H1 (cell line): ENCODE measurements around the gene RAMP1. TPM values are rescaled to one million over a fixed set of nuclear protein-coding genes. Genes with fewer than 3 reads are reported as not detected.

Source experiments
- CTCF ChIA-PET: fragments of 300-600 bp; sonication (Branson Sonifier 250); formaldehyde crosslinking; loops from one replicate; lab custom pipeline; 2021; ENCODE audit not compliant: partially characterized antibody; lab: Charles Lee
- POLR2A ChIA-PET: fragments of 300-600 bp; sonication (Branson Sonifier 250); formaldehyde crosslinking; loops from one replicate; lab custom pipeline; 2021; ENCODE audit warnings: inconsistent platforms; ENCODE audit not compliant: partially characterized antibody; lab: Charles Lee
- DNase-seq, 2 experiments: peaks; one replicate each; pipeline versions ENCODE4 v3.0.0 to v3.0.0-alpha.2; 2010 to 2022; ENCODE audit warnings: low spot score in 2 of 2, low read depth in 1 of 2, mixed read lengths in 1 of 2
- FAIRE-seq: peaks from 2 replicates; lab custom pipeline; 2011; peaks lifted over from hg19 to GRCh38; lab: Jason Lieb, UNC
- H2AFZ ChIP-seq: 2 replicates; pipeline ENCODE4 v1.8.1; 2012; ENCODE audit warnings: low read length, inconsistent platforms
- H2AK5ac ChIP-seq: 2 replicates; pipeline ENCODE4 v1.6.1; 2013; ENCODE audit warnings: low read depth, low read length
- H2BK120ac ChIP-seq: replicated peaks from 2 replicates; pipeline ENCODE3; 2013; ENCODE audit warnings: low read depth, low read length, inconsistent platforms
- H2BK12ac ChIP-seq: 2 replicates; pipeline ENCODE4 v1.6.1; 2013; ENCODE audit warnings: low read depth, low read length
- H2BK15ac ChIP-seq: 2 replicates; pipeline ENCODE4 v1.6.1; 2013; ENCODE audit warnings: low read length
- H2BK20ac ChIP-seq: 2 replicates; pipeline ENCODE4 v1.6.1; 2013; ENCODE audit warnings: low read length
- H2BK5ac ChIP-seq: 2 replicates; pipeline ENCODE4 v1.6.1; 2013; ENCODE audit warnings: low read depth, low read length
- H3K14ac ChIP-seq: 2 replicates; pipeline ENCODE4 v1.6.1; 2013; ENCODE audit warnings: inconsistent platforms; ENCODE audit not compliant: insufficient read length
- H3K18ac ChIP-seq: 2 replicates; pipeline ENCODE4 v1.6.1; 2013; ENCODE audit warnings: low read length; ENCODE audit errors: extremely low read depth
- H3K23ac ChIP-seq: 2 replicates; pipeline ENCODE4 v1.6.1; 2013; ENCODE audit warnings: inconsistent platforms; ENCODE audit not compliant: insufficient read length
- H3K23me2 ChIP-seq: 2 replicates; pipeline ENCODE4 v1.6.1; 2013; ENCODE audit warnings: low read depth, low read length
- H3K27ac ChIP-seq: 2 replicates; pipeline ENCODE4 v1.6.1; 2011; ENCODE audit warnings: low read depth, low read length, inconsistent platforms
- H3K27me3 ChIP-seq, 4 experiments: replicated peaks in 1 of 4; 1 replicate in 1 of 4; 2 replicates in 3 of 4; pipeline versions ENCODE4 v1.6.1 to v1.8.1; 2011 to 2013; ENCODE audit warnings: low read length in 3 of 4, mild to moderate bottlenecking in 3 of 4, inconsistent platforms in 2 of 4, mixed read lengths in 2 of 4, moderate library complexity in 1 of 4; ENCODE audit not compliant: control insufficient read depth in 3 of 4, insufficient read depth in 3 of 4; ENCODE audit errors: extremely low read depth in 1 of 4
- H3K36me3 ChIP-seq, 4 experiments: 2 replicates each; pipeline versions ENCODE4 v1.6.1 to v1.8.1; 2011 to 2013; ENCODE audit warnings: mild to moderate bottlenecking in 4 of 4, low read length in 3 of 4, moderate library complexity in 2 of 4, control low read depth in 1 of 4, inconsistent platforms in 1 of 4; ENCODE audit not compliant: insufficient read depth in 4 of 4, control insufficient read depth in 2 of 4
- H3K4ac ChIP-seq: replicated peaks from 2 replicates; pipeline ENCODE3; 2013; ENCODE audit warnings: low read length, low read depth, mixed read lengths, inconsistent platforms; ENCODE audit not compliant: insufficient read length
- H3K4me1 ChIP-seq, 4 experiments: replicated peaks in 1 of 4; 1 replicate in 1 of 4; 2 replicates in 3 of 4; pipeline versions ENCODE4 v1.6.1 to v1.8.1; 2011 to 2013; ENCODE audit warnings: low read length in 3 of 4, inconsistent platforms in 2 of 4, mixed read lengths in 1 of 4; ENCODE audit not compliant: insufficient read depth in 4 of 4, control insufficient read depth in 3 of 4
- H3K4me2 ChIP-seq, 2 experiments: 2 replicates each; pipeline versions ENCODE4 v1.6.1 to v1.8.1; 2011 to 2013; ENCODE audit warnings: low read depth in 2 of 2, low read length in 2 of 2, control low read depth in 1 of 2, inconsistent platforms in 1 of 2, mild to moderate bottlenecking in 1 of 2; ENCODE audit not compliant: insufficient read depth in 1 of 2
- H3K4me3 ChIP-seq, 4 experiments: fragments of 200-600, 300-600 bp in 1 of 4; sonication (generic), shearing (Covaris generic), sonication (Bioruptor Twin) in 1 of 4; 2 replicates each; pipeline versions ENCODE4 v1.5.1 to v1.8.1; 2011 to 2016; ENCODE audit warnings: low read length in 4 of 4, low read depth in 3 of 4, control low read depth in 2 of 4, inconsistent platforms in 2 of 4, mild to moderate bottlenecking in 2 of 4, mixed read lengths in 1 of 4, moderate library complexity in 1 of 4; ENCODE audit not compliant: insufficient read depth in 2 of 4; ENCODE audit errors: extremely low read depth in 1 of 4
- H3K56ac ChIP-seq: replicated peaks from 2 replicates; pipeline ENCODE3; 2013; ENCODE audit warnings: low read depth, mild to moderate bottlenecking, mixed read lengths, low read length, inconsistent platforms; ENCODE audit not compliant: insufficient read length
- H3K79me1 ChIP-seq: 2 replicates; pipeline ENCODE4 v1.6.1; 2013; ENCODE audit warnings: low read depth, low read length, control low read depth
- H3K79me2 ChIP-seq, 2 experiments: 2 replicates each; pipeline versions ENCODE4 v1.6.1 to v1.8.1; 2012 to 2013; ENCODE audit warnings: low read length in 2 of 2, mild to moderate bottlenecking in 2 of 2, inconsistent platforms in 1 of 2; ENCODE audit not compliant: insufficient read depth in 2 of 2, control insufficient read depth in 1 of 2
- H3K9ac ChIP-seq, 4 experiments: replicated peaks in 1 of 4; 1 replicate in 1 of 4; 2 replicates in 3 of 4; pipeline versions ENCODE4 v1.6.1 to v1.8.1; 2011 to 2013; ENCODE audit warnings: low read depth in 3 of 4, low read length in 3 of 4, control low read depth in 2 of 4, mild to moderate bottlenecking in 2 of 4, moderate library complexity in 2 of 4, inconsistent platforms in 1 of 4; ENCODE audit errors: extremely low read depth in 1 of 4
- H3K9me3 ChIP-seq, 2 experiments: 2 replicates each; pipeline versions ENCODE4 v1.6.1 to v1.8.1; 2012 to 2013; ENCODE audit warnings: mild to moderate bottlenecking in 2 of 2, moderate library complexity in 2 of 2, control low read depth in 1 of 2, inconsistent platforms in 1 of 2, low read depth in 1 of 2, low read length in 1 of 2, mixed read lengths in 1 of 2; ENCODE audit not compliant: insufficient read depth in 2 of 2
- H4K20me1 ChIP-seq, 2 experiments: replicated peaks in 1 of 2; 2 replicates each; pipeline versions ENCODE3 to v1.8.1; 2011 to 2013; ENCODE audit warnings: inconsistent platforms in 2 of 2, low read length in 2 of 2, mild to moderate bottlenecking in 1 of 2; ENCODE audit not compliant: insufficient read depth in 2 of 2, control insufficient read depth in 1 of 2
- H4K5ac ChIP-seq: 2 replicates; pipeline ENCODE4 v1.6.1; 2013; ENCODE audit warnings: low read length, low read depth, mixed read lengths, inconsistent platforms; ENCODE audit not compliant: insufficient read length
- H4K8ac ChIP-seq: 2 replicates; pipeline ENCODE4 v1.8.0; 2013; ENCODE audit warnings: mild to moderate bottlenecking, moderate library complexity, low read length, inconsistent platforms; ENCODE audit not compliant: insufficient read depth; ENCODE audit errors: extremely low read depth
- H4K91ac ChIP-seq: replicated peaks from 2 replicates; pipeline ENCODE3; 2013; ENCODE audit warnings: low read length, mixed read lengths, inconsistent platforms; ENCODE audit not compliant: insufficient read length
- RBBP5 ChIP-seq: IDR thresholded peaks from 2 replicates; pipeline ENCODE4 v1.7.1; 2012; ENCODE audit warnings: low read depth, mild to moderate bottlenecking, inconsistent platforms, low read length, moderate library complexity, borderline replicate concordance
- WGBS, 2 experiments: shearing (Covaris generic) in 1 of 2; methylation state at CpG; one replicate each; pipeline versions ENCODE4 v1.1.6 to v1.1.7; 2013 to 2015; ENCODE audit warnings: low lambda C conversion rate in 2 of 2, mixed read lengths in 2 of 2, inconsistent platforms in 1 of 2, low coverage in 1 of 2, missing lambda C conversion rate in 1 of 2; ENCODE audit not compliant: insufficient replicate concordance in 2 of 2, insufficient coverage in 1 of 2, insufficient read length in 1 of 2; ENCODE audit errors: extremely low coverage in 1 of 2, missing lambda C conversion rate in 1 of 2; 5-methylcytosine and 5-hydroxymethylcytosine counted together
- polyA plus RNA-seq, 7 experiments: library from polyadenylated mRNA; depleted of rRNA in 3 of 7; stranded (reverse) in 5 of 7; unstranded in 2 of 7; fragments of >200 nt in 5 of 7; fragments of 200-250 nt in 2 of 7; gene quantifications; 1 replicate in 5 of 7; 2 replicates in 1 of 7; 4 replicates in 1 of 7; pipeline versions ENCODE4 v1.2.1 to v1.2.3, GENCODE V29; 2011 to 2013; ENCODE audit warnings: missing spikeins in 2 of 7, mixed read lengths in 2 of 7
- total RNA-seq: library from RNA; stranded (reverse); fragmentation: NEBNext Ultra II Directional; extraction: Animal tissue kit (Norgen Biotek cat#: 25700); gene quantifications from 2 replicates; pipeline ENCODE4 v1.2.1, GENCODE V29; 2021

RAMP1 gene
- total and polyA plus RNA-seq, 2 of the 8 experiments (the other 6 are each of a cell fraction or from before 2014, with no cell fraction given) = 0.65 to 4.3 TPM

- Histone ChIP-seq H3K23me2 (peaks cover 7% of the 10 kb centered on the region), H3K56ac (no peak overlapping the region), H3K4me2 (no peak overlapping the region), H3K23ac (no peak overlapping the region), H3K36me3 (no peaks in the 10 kb centered on the region; a peak in 1 of 8 replicates), H2AK5ac (peak overlapping the region; percentile 24; the same call in 1 of the 2 replicates), H2AFZ (no peak overlapping the region), H4K8ac (no peak overlapping the region), H4K20me1 (peaks cover 0 to 2% of the 10 kb centered on the region in 2 experiments), H4K91ac (no peak overlapping the region), H2BK120ac (no peak overlapping the region), H2BK12ac (no peak overlapping the region), H3K79me2 (no peaks in the 10 kb centered on the region), H3K9ac (no peak overlapping the region), H2BK20ac (no peak overlapping the region), H3K79me1 (no peaks in the 10 kb centered on the region), H2BK5ac (no peak overlapping the region; the same call in 1 of the 2 replicates), H3K14ac (no peak overlapping the region), H3K4ac (peak overlapping the region; percentile 69), H4K5ac (no peak overlapping the region), H3K4me1 (no peaks in the 10 kb centered on the region), H2BK15ac (0 out of 2 replicates have a peak overlapping the region, but pooled peaks have one; percentile 12), H3K18ac (no peak overlapping the region), H3K27me3 (no peaks in the 10 kb centered on the region), H3K9me3 (peaks cover 17 to 19% of the 10 kb centered on the region in 2 experiments), H3K27ac (no peak overlapping the region), H3K4me3 (no peak overlapping the region)
- ChIA-PET CTCF (interaction anchor here (0.9 to 1.2 kb wide), 3 partner anchors 11 to 345 kb away, joined by 3 to 4 read pairs (median 3); no protein-coding TSS in a partner anchor), POLR2A (interaction anchor here (1.3 to 1.6 kb wide), 2 partner anchors 9 to 13 kb away, joined by 3 to 5 read pairs; no protein-coding TSS in a partner anchor)
- TF ChIP-seq RBBP5 = no peak
- DNase-seq (no peak), FAIRE-seq (no peak)
- 86% methylated on average over 12 of the region's 12 CpGs; no CpG with 5 or more reads in 1 of the 2 experiments for WGBS, 2 experiments
These were observed 51.3 kb downstream of the RAMP1 start for GRCh38 chr2:237910576-237911362.
